WTC11 (cell line): ENCODE data around the gene DBI.

Source experiments
- GTF2I ChIP-seq: fragments of 250-450 bp; sonication (Bioruptor Pico); conservative IDR thresholded peaks from 2 replicates; pipeline ENCODE4 v1.4.0; 2021; ENCODE audit warnings: mild to moderate bottlenecking
- JUN ChIP-seq: sonication (generic); formaldehyde crosslinking; IDR thresholded peaks from 2 replicates; pipeline ENCODE4 v1.8.0; 2023; ENCODE audit warnings: mild to moderate bottlenecking, missing genetic modification reagents
- NR3C1 ChIP-seq: sonication (generic); formaldehyde crosslinking; conservative IDR thresholded peaks from 2 replicates; pipeline ENCODE4 v1.8.1; 2023; ENCODE audit warnings: low read depth, mild to moderate bottlenecking, missing genetic modification reagents
- SMAD4 ChIP-seq: sonication (generic); formaldehyde crosslinking; IDR thresholded peaks from 2 replicates; pipeline ENCODE4 v1.8.0; 2022; ENCODE audit warnings: mild to moderate bottlenecking, missing genetic modification reagents
- TEAD4 ChIP-seq: sonication (generic); formaldehyde crosslinking; IDR thresholded peaks from 2 replicates; pipeline ENCODE4 v1.8.0; 2022; ENCODE audit warnings: mild to moderate bottlenecking, missing genetic modification reagents
- ZBTB21 ChIP-seq: sonication (generic); formaldehyde crosslinking; IDR thresholded peaks from 2 replicates; pipeline ENCODE4 v1.8.1; 2023; ENCODE audit warnings: mild to moderate bottlenecking, missing genetic modification reagents, borderline replicate concordance
- ZNF396 ChIP-seq: fragments of 250-450 bp; sonication (Bioruptor Pico); IDR thresholded peaks from 2 replicates; pipeline ENCODE4 v1.8.0; 2021; ENCODE audit warnings: mild to moderate bottlenecking, moderate library complexity, borderline replicate concordance
- TF ChIP-seq, protein P1 (sequence below): fragments of 200-600 bp; IDR thresholded peaks from 2 replicates; pipeline ENCODE4 v1.8.0; 2022; ENCODE audit warnings: antibody characterized with exemption
- TF ChIP-seq, protein P2 (sequence below): sonication (generic); formaldehyde crosslinking; IDR thresholded peaks from 2 replicates; pipeline ENCODE4 v1.8.1; 2023; ENCODE audit warnings: mild to moderate bottlenecking, moderate library complexity, missing genetic modification reagents
- TF ChIP-seq, protein P3 (sequence below): sonication (generic); formaldehyde crosslinking; IDR thresholded peaks from 2 replicates; pipeline ENCODE4 v1.8.0; 2022; ENCODE audit warnings: mild to moderate bottlenecking, missing genetic modification reagents
- TF ChIP-seq, protein P4 (sequence below): sonication (generic); formaldehyde crosslinking; IDR thresholded peaks from 2 replicates; pipeline ENCODE4 v1.8.0; 2022; ENCODE audit warnings: missing genetic modification reagents

DNA sequence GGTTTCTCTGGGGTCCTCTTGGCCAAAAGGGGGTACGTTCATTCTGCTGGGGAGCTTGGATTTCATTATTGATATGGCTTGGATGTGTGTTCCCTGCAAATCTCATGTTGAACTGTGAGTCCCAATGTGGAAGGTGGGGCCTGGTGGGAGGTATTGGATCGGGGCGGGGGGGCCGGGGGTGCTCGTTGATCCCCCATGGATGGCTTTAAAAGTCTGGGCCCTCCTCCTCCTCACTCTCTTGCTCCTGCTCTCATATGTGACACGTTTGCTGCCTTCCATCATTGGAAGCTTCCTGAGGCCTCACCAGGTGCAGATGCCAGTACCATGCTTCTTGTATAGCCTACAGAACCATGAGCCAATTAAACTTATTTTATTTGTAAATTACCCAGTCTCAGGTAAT, 11.8 kb downstream of the DBI start:
- TF ChIP-seq, protein P1, sequence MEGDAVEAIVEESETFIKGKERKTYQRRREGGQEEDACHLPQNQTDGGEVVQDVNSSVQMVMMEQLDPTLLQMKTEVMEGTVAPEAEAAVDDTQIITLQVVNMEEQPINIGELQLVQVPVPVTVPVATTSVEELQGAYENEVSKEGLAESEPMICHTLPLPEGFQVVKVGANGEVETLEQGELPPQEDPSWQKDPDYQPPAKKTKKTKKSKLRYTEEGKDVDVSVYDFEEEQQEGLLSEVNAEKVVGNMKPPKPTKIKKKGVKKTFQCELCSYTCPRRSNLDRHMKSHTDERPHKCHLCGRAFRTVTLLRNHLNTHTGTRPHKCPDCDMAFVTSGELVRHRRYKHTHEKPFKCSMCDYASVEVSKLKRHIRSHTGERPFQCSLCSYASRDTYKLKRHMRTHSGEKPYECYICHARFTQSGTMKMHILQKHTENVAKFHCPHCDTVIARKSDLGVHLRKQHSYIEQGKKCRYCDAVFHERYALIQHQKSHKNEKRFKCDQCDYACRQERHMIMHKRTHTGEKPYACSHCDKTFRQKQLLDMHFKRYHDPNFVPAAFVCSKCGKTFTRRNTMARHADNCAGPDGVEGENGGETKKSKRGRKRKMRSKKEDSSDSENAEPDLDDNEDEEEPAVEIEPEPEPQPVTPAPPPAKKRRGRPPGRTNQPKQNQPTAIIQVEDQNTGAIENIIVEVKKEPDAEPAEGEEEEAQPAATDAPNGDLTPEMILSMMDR: no peak
- TF ChIP-seq, protein P2, sequence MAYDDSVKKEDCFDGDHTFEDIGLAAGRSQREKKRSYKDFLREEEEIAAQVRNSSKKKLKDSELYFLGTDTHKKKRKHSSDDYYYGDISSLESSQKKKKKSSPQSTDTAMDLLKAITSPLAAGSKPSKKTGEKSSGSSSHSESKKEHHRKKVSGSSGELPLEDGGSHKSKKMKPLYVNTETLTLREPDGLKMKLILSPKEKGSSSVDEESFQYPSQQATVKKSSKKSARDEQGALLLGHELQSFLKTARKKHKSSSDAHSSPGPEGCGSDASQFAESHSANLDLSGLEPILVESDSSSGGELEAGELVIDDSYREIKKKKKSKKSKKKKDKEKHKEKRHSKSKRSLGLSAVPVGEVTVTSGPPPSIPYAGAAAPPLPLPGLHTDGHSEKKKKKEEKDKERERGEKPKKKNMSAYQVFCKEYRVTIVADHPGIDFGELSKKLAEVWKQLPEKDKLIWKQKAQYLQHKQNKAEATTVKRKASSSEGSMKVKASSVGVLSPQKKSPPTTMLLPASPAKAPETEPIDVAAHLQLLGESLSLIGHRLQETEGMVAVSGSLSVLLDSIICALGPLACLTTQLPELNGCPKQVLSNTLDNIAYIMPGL: no peak
- TF ChIP-seq ZBTB21 (CRISPR knock-in tag): no peak
- no peak for TF ChIP-seq SMAD4 (CRISPR knock-in tag)
- no peak for TF ChIP-seq TEAD4 (CRISPR knock-in tag)
- TF ChIP-seq, protein P3, sequence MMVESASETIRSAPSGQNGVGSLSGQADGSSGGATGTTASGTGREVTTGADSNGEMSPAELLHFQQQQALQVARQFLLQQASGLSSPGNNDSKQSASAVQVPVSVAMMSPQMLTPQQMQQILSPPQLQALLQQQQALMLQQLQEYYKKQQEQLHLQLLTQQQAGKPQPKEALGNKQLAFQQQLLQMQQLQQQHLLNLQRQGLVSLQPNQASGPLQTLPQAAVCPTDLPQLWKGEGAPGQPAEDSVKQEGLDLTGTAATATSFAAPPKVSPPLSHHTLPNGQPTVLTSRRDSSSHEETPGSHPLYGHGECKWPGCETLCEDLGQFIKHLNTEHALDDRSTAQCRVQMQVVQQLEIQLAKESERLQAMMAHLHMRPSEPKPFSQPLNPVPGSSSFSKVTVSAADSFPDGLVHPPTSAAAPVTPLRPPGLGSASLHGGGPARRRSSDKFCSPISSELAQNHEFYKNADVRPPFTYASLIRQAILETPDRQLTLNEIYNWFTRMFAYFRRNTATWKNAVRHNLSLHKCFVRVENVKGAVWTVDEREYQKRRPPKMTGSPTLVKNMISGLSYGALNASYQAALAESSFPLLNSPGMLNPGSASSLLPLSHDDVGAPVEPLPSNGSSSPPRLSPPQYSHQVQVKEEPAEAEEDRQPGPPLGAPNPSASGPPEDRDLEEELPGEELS (CRISPR knock-in tag): no peak
- TF ChIP-seq JUN (CRISPR knock-in tag): no peak
- no peak for TF ChIP-seq GTF2I (CRISPR knock-in tag)
- TF ChIP-seq, protein P4, sequence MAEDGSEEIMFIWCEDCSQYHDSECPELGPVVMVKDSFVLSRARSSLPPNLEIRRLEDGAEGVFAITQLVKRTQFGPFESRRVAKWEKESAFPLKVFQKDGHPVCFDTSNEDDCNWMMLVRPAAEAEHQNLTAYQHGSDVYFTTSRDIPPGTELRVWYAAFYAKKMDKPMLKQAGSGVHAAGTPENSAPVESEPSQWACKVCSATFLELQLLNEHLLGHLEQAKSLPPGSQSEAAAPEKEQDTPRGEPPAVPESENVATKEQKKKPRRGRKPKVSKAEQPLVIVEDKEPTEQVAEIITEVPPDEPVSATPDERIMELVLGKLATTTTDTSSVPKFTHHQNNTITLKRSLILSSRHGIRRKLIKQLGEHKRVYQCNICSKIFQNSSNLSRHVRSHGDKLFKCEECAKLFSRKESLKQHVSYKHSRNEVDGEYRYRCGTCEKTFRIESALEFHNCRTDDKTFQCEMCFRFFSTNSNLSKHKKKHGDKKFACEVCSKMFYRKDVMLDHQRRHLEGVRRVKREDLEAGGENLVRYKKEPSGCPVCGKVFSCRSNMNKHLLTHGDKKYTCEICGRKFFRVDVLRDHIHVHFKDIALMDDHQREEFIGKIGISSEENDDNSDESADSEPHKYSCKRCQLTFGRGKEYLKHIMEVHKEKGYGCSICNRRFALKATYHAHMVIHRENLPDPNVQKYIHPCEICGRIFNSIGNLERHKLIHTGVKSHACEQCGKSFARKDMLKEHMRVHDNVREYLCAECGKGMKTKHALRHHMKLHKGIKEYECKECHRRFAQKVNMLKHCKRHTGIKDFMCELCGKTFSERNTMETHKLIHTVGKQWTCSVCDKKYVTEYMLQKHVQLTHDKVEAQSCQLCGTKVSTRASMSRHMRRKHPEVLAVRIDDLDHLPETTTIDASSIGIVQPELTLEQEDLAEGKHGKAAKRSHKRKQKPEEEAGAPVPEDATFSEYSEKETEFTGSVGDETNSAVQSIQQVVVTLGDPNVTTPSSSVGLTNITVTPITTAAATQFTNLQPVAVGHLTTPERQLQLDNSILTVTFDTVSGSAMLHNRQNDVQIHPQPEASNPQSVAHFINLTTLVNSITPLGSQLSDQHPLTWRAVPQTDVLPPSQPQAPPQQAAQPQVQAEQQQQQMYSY (CRISPR knock-in tag): no peak
- no peak for TF ChIP-seq NR3C1 (CRISPR knock-in tag)
- no peak for TF ChIP-seq ZNF396 (CRISPR knock-in tag)
